TTC549 (cell line): ENCODE data around the gene PRKCZ.

Experiments used
- FAIRE-seq: peaks from 2 replicates; lab custom pipeline; 2012; peaks lifted over from hg19 to GRCh38; lab: Jason Lieb, UNC

The PRKCZ gene

GRCh38 chr1:2046174-2046917 is 3.9 kb upstream of the PRKCZ start:
- FAIRE-seq, result no peak

GRCh38 chr1:2046953-2047748 is 3.1 kb upstream of the PRKCZ start:
- FAIRE-seq, result no peak

- FAIRE-seq, result no peak
These were observed 2.2 kb upstream of the PRKCZ start for GRCh38 chr1:2047749-2048729.

GRCh38 chr1:2049225-2049717 is 940 bp upstream of the PRKCZ start:
- no peak for FAIRE-seq

GRCh38 chr1:2050461-2050792 is 216 bp downstream of the PRKCZ start:
- no peak for FAIRE-seq

GRCh38 chr1:2050793-2051682 is 827 bp downstream of the PRKCZ start:
- no peak for FAIRE-seq

GRCh38 chr1:2052054-2052679 is 2.0 kb downstream of the PRKCZ start:
- no peak for FAIRE-seq

- FAIRE-seq, result no peak
These were observed 2.5 kb downstream of the PRKCZ start for GRCh38 chr1:2052756-2053155.

GRCh38 chr1:2053217-2053616 is 3.0 kb downstream of the PRKCZ start:
- no peak for FAIRE-seq

GRCh38 chr1:2053784-2054376 is 3.7 kb downstream of the PRKCZ start:
- no peak for FAIRE-seq

GRCh38 chr1:2054560-2054959 is 4.3 kb downstream of the PRKCZ start:
- no peak for FAIRE-seq

- no peak for FAIRE-seq
These were observed 5.8 kb downstream of the PRKCZ start for GRCh38 chr1:2055911-2056575.

- no peak for FAIRE-seq
These were observed 6.9 kb downstream of the PRKCZ start for GRCh38 chr1:2056955-2057590.

- no peak for FAIRE-seq
These were observed 9.2 kb downstream of the PRKCZ start for GRCh38 chr1:2059290-2059953.

- no peak for FAIRE-seq
These were observed 9.9 kb downstream of the PRKCZ start for GRCh38 chr1:2060072-2060471.

GRCh38 chr1:2060535-2060934 is 10.3 kb downstream of the PRKCZ start:
- FAIRE-seq, result no peak

- FAIRE-seq, result no peak
These were observed 11.0 kb downstream of the PRKCZ start for GRCh38 chr1:2061065-2061778.

GRCh38 chr1:2065699-2066098 is 15.5 kb downstream of the PRKCZ start:
- FAIRE-seq, result no peak
